GM19025 (cell line): ENCODE data around the gene SECISBP2L.
"Not testable (repeated sequence)": the region's sequence is repeated elsewhere in the genome, so short reads cannot be mapped to it uniquely, and the experiment has no call there.

ENCODE experiments used
- ATAC-seq: cut with Tn5 transposase; IDR thresholded peaks from one replicate; pipeline ENCODE4 v1.9.1; 2021; ENCODE audit warnings: mild to moderate bottlenecking, low read depth, moderate library complexity; ENCODE audit not compliant: unreplicated experiment

Gene SECISBP2L

GRCh38 chr15:49046220-49047102 lies at the start of gene SECISBP2L:
SECISBP2L (minus strand) TSS chr15:49046446; CDS start chr15:49046299, 147 bp downstream.
- ATAC-seq = peak; percentile 93

GRCh38 chr15:49094923-49095322 lies 48.7 kb upstream of the SECISBP2L start:
- ATAC-seq = no peak

DNA sequence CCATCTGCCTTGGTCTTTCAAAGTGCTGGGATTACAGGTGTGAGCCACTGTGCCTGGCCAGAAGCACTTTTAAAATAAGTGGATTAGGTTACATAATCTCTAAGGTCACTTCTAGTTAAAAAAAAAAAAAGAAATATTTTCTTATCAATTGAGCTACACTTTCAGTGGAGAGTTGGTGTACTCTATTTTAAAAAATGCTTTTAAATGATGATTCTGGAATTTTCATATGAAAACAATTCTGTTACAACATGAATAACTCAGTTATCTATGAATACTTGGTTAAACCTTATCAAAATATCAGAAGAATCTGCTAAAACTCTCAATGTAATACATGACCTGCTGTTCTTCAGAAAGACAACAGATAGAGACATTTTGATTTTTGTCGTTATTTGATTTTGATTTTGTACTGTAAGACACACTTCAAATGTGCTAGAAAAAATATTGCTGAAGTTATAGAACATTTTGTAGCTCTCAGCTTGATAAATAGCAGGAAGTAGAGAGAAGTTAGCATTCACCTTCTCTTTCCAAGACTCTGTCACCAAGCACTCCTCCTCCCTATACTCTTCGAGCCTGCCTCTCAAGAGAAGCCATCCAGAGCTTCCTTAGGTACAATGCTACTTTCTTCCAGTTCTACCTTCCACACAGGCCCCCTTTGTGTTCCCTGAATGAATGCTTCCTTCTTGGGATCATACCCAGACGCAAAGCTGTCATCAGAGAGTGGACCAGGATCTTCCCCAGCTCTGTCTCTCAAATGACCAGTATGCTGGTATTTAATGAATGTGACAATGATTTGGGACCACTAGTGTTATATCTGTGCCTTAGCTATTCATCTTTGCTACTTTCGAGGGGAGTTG lies 47.2 kb upstream of the SECISBP2L start:
- no peak for ATAC-seq

DNA sequence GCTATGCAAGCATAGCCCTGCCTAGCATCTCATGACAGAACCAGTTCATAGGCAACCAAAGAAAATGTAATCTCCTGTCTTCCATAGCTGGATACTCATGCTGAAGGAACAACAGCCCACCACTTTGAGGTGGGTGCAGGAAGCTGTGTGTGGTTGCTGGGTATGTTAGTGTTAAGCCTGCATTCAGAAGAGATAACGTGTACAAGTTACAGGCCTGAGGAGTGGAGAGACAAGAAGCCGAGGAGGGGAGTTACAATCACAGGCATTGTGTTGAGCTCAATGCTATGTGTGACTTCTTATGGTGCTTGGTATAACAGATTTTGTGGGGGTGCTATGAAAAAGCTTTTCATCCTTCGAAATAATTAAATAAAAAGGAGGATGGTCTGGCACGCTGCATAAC lies 42.8 kb upstream of the SECISBP2L start:
- ATAC-seq = no peak

DNA sequence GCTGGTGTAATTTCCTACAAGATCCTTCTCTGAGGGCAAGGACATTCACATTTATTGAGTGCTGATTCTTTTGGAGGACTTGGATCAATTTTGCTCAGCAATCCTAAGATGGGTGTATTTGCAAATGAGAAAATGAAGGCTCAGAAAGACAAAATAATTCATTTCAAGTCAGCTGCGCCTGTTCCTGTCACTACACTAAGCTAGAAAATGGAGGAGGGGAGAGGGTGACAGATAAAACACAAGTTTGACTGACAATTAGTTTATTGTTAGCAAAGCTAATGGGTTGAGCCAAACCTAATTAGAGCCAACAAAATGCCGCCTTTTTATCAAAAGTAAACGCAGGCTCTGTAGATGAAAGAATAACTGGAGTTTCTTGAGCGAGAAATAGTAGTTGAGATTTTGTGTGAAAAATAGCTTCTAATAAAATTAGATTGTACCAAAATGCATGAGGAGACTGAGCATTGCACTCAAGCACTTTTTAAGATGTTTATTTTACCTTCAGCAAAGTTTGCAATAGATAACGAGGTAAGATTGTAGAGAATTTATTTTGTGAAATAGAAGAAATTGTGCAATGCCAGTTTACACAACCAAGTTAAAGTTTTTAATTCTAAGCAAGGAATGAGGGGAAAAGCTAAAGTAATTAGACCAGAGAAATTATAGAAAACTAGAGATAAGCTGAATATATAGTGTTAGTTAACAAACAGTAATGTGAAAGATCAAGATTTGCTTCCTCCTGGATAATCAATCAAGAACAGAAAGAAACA lies 39.6 kb upstream of the SECISBP2L start:
- no peak for ATAC-seq

DNA sequence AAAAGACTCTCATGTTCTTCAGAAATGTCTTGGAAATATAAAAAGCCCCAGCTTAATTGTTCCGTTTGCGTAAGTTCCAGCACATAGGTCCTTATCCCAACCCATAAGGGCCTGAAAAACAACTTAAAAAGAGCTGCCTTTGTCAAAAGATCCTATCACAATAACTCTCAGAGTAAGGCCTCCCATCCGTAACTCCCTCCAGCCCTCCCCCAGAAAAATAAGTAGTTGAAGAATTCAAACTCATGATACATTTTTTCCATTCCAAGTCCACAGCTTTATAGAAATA lies 38.0 kb upstream of the SECISBP2L start:
- ATAC-seq = no peak

GRCh38 chr15:49083401-49084284 lies 37.4 kb upstream of the SECISBP2L start:
- no peak for ATAC-seq

DNA sequence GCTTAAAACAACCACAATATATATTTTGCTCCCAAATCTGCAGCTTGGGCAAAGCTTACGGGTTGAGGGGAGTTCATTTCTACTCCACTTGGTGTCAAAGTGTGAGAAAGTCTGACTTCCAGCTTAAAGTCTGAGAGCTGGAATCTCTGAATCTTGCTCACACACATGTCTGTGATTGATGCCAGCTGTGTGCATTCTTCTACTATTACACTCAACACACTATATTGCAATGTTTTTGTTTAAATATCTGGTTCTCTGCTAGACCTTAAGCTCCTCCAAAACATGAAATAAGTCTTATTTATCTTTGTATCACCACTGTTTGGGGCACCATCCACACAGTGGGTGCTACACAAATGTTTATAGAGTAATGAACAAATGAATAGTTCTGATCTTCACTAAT lies 36.7 kb upstream of the SECISBP2L start:
- ATAC-seq = no peak

DNA sequence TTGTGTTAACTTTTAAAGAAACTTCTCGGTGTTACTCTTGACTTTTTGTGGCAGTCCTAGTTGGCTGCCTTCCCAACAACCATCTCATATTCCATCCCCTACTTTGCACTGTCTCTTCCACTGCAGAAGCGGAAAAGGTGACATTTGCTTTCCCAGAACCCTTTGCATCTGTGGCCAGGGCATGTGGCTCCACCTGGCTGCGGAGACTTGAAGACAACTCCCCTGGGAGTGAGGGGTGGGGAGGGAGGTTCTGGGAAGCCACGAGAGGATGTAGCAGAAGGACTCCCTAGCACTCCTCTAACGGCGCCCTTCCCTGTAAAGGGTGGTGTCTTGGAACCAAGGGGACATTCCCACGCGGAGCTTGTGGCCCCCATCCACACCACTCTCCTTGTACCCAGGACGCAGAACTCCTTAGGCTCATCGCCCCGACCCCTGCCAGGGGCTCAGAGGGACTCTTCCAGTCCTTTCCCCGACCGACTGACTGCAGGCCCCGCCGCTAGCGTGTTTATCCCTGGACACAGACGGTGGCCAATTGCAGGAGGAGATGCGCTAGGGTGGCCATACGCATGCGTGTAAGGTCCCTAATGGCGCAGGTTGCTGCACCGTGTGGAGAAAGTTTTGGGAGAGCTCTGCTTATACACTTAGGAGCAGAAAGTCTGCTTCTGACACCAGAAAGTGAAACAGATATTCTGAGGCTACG lies 33.2 kb upstream of the SECISBP2L start:
- no peak for ATAC-seq

DNA sequence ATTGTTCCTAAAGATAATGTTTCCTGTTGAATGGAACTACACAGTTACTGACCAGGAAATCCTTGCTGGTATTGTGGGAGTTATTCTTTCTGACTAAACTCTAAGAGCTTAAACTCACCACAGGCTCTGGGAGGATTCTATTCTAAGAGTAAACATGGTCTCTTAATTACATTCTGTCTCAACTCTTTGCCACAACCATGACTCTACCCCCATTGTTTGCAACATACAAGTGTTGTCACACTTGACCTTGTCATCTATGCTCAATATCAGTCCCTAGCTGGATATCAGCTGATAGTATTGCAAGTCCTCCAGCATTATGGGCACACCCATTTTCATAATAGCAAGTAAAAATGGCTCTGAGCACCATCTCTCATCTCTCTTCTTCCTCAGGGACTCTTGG lies 29.6 kb upstream of the SECISBP2L start:
- no peak for ATAC-seq

DNA sequence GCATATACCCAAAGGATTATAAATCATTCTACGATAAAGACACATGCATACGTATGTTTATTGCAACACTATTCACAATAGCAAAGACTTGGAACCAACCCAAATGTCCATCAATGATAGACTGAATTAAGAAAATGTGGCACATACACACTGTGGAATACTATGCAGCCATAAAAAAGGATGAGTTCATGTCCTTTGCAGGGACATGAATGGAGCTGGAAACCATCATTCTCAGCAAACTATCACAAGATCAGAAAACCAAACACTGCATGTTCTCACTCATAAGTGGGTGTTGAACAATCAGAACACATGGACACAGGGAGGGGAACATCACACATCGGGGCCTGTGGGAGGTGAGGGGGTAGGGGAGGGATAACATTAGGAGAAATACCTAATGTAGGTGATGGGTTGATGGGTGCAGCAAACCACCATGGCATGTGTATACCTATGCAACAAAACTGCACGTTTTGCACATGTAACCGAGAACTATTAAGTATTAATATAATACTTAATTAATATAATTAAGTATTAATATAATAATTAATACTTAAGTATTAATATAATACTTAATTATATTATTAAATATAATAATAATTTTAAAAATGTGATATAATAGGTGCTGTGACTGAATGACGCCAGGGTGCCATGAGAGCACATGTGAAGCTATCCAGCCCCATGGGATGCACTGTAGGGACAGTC lies 28.5 kb upstream of the SECISBP2L start:
- ATAC-seq = not testable (repeated sequence)

DNA sequence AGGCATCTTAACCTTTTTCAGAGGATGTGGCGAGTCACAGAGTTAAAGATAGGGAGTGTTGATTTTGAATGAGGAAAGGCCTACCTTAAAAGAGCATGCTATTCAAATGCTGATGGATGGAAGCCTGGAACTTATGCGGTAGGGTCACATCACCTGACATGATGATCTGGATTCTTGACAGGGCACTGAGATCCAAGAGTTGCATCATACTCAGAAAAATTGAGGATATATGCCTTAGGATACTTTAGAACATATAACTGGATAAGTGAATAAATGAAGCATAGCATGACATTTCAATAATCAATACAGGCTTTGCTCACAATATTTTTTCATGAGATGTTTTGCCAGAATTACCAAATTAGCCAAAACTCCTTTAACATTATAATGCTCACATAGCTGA lies 20.1 kb upstream of the SECISBP2L start:
- ATAC-seq = no peak

GRCh38 chr15:49064884-49065283 lies 18.6 kb upstream of the SECISBP2L start:
- ATAC-seq = no peak

- ATAC-seq = no peak
Observed at GRCh38 chr15:49064281-49064653, 18.0 kb upstream of the SECISBP2L start.

DNA sequence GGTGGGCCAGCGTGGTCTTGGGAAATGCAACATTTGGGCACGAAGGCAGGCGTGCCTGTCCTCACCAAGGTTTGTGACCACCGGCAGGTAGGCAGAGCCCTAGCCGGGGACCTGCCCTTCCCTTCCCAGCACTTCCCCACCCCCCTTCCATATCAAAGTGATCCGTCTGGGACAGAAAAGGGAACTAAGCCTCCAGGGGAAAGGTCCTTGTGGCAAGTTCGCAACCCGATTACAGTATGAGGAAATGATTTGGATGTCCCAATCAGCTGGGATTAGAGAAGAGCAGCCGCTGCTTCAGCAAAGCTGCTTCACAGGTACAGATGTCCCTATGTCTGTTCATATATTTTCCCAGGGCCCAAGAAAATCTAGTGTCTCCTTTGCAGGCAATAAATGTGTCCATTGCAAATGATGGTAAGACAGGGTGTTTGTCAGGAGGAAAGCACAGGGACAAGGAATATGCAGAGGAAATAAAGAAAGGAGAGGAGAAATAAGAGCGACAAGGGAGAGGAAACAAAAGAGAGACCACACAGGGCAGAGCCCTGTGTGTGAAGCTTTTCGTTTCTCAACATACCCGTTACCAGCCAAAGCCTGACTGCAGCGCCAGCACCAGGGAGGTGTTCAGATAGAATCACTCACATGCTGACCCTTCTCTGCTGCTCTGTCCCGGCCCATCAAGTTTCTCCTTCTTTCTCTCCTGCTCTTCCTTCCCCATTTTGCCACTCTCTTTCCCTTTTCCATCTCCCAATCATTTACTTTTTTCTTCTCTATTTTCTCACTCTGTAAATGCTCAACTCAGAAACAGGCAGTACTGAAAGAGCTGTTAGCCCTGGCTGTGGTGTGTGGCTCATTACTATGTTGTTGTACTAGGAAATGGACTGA lies 17.4 kb upstream of the SECISBP2L start:
- ATAC-seq = no peak

DNA sequence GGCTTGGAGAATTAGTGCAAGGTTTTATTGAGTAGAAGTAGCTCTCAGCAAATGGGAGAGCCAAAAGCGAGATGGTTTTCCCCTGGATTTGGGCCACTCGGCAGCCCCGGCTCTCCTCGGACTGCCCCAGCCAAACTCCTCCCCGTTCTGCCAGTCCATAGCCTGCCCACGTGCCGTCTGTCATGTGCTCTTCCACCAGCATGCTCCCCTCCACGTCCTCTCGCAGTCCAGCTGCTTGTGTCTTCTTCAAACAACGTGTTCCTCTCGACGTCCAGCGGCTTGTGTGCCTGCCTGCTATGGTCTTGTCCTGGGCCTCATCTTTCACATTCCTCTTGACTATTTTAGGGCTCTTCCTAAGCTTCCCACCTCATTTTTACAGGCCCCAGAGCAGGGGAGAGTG lies 16.7 kb upstream of the SECISBP2L start:
- no peak for ATAC-seq

DNA sequence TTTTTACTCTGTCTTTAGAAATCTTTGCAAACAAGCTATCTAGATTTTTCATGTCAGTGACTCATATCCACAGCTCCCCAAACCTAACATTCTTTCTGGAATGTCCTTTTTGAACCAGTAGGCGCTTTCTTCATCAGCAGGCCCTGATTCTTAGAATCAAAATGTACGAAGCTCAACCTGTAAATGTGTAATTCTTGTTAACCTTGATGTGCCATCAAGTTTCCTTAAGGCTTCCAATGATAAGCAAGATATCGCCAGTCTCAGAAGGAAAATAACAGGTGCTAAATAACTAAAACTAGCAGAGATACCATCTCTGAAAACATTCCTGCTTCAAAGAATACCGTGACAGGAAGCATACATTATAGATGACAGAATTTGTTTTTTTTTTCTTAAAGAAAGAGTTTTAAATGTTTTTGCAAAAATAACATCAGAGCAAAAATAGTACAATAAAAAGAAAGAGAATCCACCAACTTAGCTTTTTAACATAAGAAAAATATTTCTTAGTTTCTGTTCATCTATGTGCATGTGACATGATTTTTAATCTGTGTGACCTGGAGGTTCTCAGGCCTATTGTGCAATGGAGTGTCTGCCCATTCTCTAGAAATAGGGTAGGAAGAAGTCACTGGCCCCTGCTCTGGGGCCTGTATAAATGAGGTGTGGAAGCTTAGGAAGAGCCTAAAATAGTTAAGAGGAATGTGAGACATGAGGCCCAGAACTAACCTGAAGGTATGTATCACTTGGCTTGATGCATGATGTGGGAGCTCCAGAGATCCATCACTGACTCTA lies 14.7 kb upstream of the SECISBP2L start:
- no peak for ATAC-seq
